ENCODE measurements around the gene SRSF3. TPM values are rescaled to one million over a fixed set of nuclear protein-coding genes. Genes with fewer than 3 reads are reported as not detected.

Gene SRSF3
- polyA plus RNA-seq, 1 donor from 2014 or later: 393 TPM

DNA sequence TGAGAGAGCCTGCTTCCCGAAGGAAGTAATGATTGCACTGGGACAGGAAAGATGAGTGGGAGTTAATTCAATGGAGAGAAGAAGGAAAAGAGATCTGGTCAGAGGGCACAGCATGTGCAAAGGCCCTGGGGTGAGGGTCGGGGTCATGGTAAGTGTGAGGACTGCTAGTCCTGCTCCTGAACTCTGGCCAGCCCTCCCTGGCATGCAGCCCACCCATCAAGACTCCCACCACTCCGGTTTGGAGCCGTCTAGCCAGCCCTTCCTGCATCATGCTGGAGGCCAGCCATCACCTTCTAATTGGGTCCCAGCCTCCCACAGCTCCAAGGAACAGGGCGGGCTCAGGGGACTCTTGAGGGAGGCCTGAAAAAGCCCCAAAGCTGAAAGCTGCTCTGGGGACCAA is 42.1 kb downstream of the SRSF3 start:
- Histone ChIP-seq H3K27ac (ENCODE audit: low read length) (no peak overlapping the region), H3K4me3 (ENCODE audit: low read length) (no peak overlapping the region), H3K36me3 (ENCODE audit: insufficient read depth, low read length) (no peaks in the 10 kb centered on the region), H3K27me3 (ENCODE audit: insufficient read depth, low read depth, low read length) (no peaks in the 10 kb centered on the region), H2AFZ (ENCODE audit: low read depth, low read length) (no peak overlapping the region), H3F3A (ENCODE audit: insufficient read depth, low read length, poor library complexity, severe bottlenecking) (no peaks in the 10 kb centered on the region), H3K9ac (ENCODE audit: low read length) (no peak overlapping the region), H3K4me2 (ENCODE audit: low read length) (no peak overlapping the region), H3K9me2 (ENCODE audit: insufficient read depth, low read length) (no peaks in the 10 kb centered on the region), H4K20me1 (ENCODE audit: insufficient read depth) (no peaks in the 10 kb centered on the region), H3K79me2 (replicated peaks; ENCODE audit: insufficient read depth, low read length) (no peaks in the 10 kb centered on the region), H3K9me3 (ENCODE audit: low read length) (no peaks in the 10 kb centered on the region)
- TF ChIP-seq RAD21 (conservative IDR thresholded peaks at IDR 0.05): no peak
- TF ChIP-seq, protein P1, sequence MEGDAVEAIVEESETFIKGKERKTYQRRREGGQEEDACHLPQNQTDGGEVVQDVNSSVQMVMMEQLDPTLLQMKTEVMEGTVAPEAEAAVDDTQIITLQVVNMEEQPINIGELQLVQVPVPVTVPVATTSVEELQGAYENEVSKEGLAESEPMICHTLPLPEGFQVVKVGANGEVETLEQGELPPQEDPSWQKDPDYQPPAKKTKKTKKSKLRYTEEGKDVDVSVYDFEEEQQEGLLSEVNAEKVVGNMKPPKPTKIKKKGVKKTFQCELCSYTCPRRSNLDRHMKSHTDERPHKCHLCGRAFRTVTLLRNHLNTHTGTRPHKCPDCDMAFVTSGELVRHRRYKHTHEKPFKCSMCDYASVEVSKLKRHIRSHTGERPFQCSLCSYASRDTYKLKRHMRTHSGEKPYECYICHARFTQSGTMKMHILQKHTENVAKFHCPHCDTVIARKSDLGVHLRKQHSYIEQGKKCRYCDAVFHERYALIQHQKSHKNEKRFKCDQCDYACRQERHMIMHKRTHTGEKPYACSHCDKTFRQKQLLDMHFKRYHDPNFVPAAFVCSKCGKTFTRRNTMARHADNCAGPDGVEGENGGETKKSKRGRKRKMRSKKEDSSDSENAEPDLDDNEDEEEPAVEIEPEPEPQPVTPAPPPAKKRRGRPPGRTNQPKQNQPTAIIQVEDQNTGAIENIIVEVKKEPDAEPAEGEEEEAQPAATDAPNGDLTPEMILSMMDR (IDR thresholded peaks at IDR 0.05; ENCODE audit: poor library complexity, severe bottlenecking): no peak
- TF ChIP-seq, protein P2, sequence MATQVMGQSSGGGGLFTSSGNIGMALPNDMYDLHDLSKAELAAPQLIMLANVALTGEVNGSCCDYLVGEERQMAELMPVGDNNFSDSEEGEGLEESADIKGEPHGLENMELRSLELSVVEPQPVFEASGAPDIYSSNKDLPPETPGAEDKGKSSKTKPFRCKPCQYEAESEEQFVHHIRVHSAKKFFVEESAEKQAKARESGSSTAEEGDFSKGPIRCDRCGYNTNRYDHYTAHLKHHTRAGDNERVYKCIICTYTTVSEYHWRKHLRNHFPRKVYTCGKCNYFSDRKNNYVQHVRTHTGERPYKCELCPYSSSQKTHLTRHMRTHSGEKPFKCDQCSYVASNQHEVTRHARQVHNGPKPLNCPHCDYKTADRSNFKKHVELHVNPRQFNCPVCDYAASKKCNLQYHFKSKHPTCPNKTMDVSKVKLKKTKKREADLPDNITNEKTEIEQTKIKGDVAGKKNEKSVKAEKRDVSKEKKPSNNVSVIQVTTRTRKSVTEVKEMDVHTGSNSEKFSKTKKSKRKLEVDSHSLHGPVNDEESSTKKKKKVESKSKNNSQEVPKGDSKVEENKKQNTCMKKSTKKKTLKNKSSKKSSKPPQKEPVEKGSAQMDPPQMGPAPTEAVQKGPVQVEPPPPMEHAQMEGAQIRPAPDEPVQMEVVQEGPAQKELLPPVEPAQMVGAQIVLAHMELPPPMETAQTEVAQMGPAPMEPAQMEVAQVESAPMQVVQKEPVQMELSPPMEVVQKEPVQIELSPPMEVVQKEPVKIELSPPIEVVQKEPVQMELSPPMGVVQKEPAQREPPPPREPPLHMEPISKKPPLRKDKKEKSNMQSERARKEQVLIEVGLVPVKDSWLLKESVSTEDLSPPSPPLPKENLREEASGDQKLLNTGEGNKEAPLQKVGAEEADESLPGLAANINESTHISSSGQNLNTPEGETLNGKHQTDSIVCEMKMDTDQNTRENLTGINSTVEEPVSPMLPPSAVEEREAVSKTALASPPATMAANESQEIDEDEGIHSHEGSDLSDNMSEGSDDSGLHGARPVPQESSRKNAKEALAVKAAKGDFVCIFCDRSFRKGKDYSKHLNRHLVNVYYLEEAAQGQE (IDR thresholded peaks at IDR 0.05; ENCODE audit: borderline replicate concordance): no peak
- no peak for TF ChIP-seq EP300 (conservative IDR thresholded peaks at IDR 0.05; ENCODE audit: poor library complexity, severe bottlenecking)
- TF ChIP-seq SMC3 (conservative IDR thresholded peaks at IDR 0.05; ENCODE audit: poor library complexity): no peak
- TF ChIP-seq POLR2AphosphoS5 (IDR thresholded peaks at IDR 0.05): no peak
- TF ChIP-seq EZH2 (IDR thresholded peaks at IDR 0.05; ENCODE audit: borderline replicate concordance, insufficient read depth, low read length, poor library complexity, severe bottlenecking): no peak
- TF ChIP-seq TAF1 (IDR thresholded peaks at IDR 0.05; ENCODE audit: low read depth): no peak
- no peak for TF ChIP-seq MXI1 (conservative IDR thresholded peaks at IDR 0.05; ENCODE audit: poor library complexity, severe bottlenecking)

- H3F3A ChIP-seq (ENCODE audit: insufficient read depth, low read length, poor library complexity, severe bottlenecking): no peaks in the 10 kb centered on the region
- H3K9me2 ChIP-seq (ENCODE audit: insufficient read depth, low read length): no peaks in the 10 kb centered on the region
- TF ChIP-seq MXI1 (conservative IDR thresholded peaks at IDR 0.05; ENCODE audit: poor library complexity, severe bottlenecking): no peak
- no peak for TF ChIP-seq TAF1 (IDR thresholded peaks at IDR 0.05; ENCODE audit: low read depth)
- no peak for TF ChIP-seq EP300 (conservative IDR thresholded peaks at IDR 0.05; ENCODE audit: poor library complexity, severe bottlenecking)
- TF ChIP-seq, protein P1 (IDR thresholded peaks at IDR 0.05; ENCODE audit: poor library complexity, severe bottlenecking): no peak
- TF ChIP-seq, protein P2 (IDR thresholded peaks at IDR 0.05; ENCODE audit: borderline replicate concordance): no peak
- TF ChIP-seq POLR2AphosphoS5 (IDR thresholded peaks at IDR 0.05): no peak
- TF ChIP-seq SMC3 (conservative IDR thresholded peaks at IDR 0.05; ENCODE audit: poor library complexity): no peak
- TF ChIP-seq RAD21 (conservative IDR thresholded peaks at IDR 0.05): no peak
- TF ChIP-seq EZH2 (IDR thresholded peaks at IDR 0.05; ENCODE audit: borderline replicate concordance, insufficient read depth, low read length, poor library complexity, severe bottlenecking): no peak
- H3K9ac ChIP-seq (ENCODE audit: low read length): no peak overlapping the region
- no peaks in the 10 kb centered on the region for H3K36me3 ChIP-seq (ENCODE audit: insufficient read depth, low read length)
- no peak overlapping the region for H2AFZ ChIP-seq (ENCODE audit: low read depth, low read length)
- H4K20me1 ChIP-seq (ENCODE audit: insufficient read depth): no peaks in the 10 kb centered on the region
- H3K27ac ChIP-seq (ENCODE audit: low read length): no peak overlapping the region
- no peaks in the 10 kb centered on the region for H3K9me3 ChIP-seq (ENCODE audit: low read length)
- no peaks in the 10 kb centered on the region for H3K27me3 ChIP-seq (ENCODE audit: insufficient read depth, low read depth, low read length)
- H3K4me2 ChIP-seq (ENCODE audit: low read length): no peak overlapping the region
- H3K4me3 ChIP-seq (ENCODE audit: low read length): no peak overlapping the region
- no peaks in the 10 kb centered on the region for H3K79me2 ChIP-seq (replicated peaks; ENCODE audit: insufficient read depth, low read length)
These were observed 42.7 kb downstream of the SRSF3 start for GRCh38 chr6:36636687-36637418.
